ENCODE results near the gene KLHL40. TPM values are rescaled to one million over a fixed set of nuclear protein-coding genes. Genes with fewer than 3 reads are reported as not detected.
A peak's percentile ranks its signal among the peaks of the same experiment; 100 is the strongest.

The KLHL40 gene
- total RNA-seq, 1 donor from 2014 or later = not detected

DNA sequence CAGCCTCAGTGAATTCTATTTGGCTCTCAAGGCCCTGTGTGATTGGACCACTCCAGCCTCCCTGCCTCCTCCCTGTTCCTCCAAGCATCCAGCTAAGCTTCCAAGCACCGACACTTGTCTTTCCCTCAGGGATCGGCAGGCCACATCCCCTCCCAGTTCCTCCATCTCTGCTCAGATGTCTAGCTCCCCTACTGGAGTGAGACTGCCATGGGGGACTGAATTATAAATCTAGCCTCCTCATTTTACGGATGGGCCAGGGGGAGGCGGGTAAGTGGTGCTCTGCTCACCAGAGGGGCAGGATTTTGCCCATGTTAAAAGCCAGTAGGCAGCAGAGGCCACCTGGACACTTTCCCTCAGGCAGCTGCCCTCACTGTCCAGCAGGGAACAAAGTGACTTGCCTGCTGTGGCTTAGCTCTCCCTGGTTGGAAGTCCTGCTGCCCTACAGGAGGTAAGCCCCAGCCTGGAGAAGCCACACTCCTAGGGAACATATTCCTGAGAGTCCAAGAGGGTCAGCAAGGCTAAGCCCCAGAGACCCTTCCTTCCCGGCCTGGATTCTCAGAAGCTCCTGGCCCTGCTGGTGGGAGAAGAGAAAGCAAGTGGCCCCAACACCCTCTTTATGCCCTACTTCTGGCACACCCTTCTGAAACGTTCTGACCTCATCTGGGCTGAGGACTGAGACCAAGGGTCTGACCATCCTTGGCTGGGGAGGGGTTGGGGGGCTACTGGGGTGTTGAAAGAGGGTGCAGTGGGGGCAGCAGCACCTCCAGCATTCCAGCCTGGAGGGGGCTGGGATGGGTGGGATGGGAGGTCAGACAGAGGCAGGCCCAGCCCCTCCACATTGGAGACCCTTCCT is 26.4 kb downstream of the KLHL40 start:
- H2AFZ ChIP-seq (ENCODE audit: low read depth, low read length) = no peak overlapping the region
- H3K9me3 ChIP-seq (ENCODE audit: insufficient read depth, low read depth, low read length) = no peaks in the 10 kb centered on the region
- no peaks in the 10 kb centered on the region for H3K79me2 ChIP-seq (ENCODE audit: insufficient read depth, low read length)
- H3K4me1 ChIP-seq (ENCODE audit: insufficient read depth, low read length) = no peaks in the 10 kb centered on the region
- no peak for DNase-seq (ENCODE audit: low read depth)
- H3K4me3 Mint-ChIP-seq (ENCODE audit: unreplicated experiment) = no peak overlapping the region
- H3K4me2 ChIP-seq (ENCODE audit: low read length) = no peak overlapping the region
- no peaks in the 10 kb centered on the region for H3K36me3 ChIP-seq (ENCODE audit: insufficient read depth, low read length)
- peaks cover 3% of the 10 kb centered on the region for H3K27me3 ChIP-seq (ENCODE audit: insufficient read depth, low read length)
- no peak overlapping the region for H3K9ac ChIP-seq (ENCODE audit: low read length)
- TF ChIP-seq CTCF (IDR thresholded peaks at IDR 0.05; ENCODE audit: insufficient read depth, low read depth, low read length) (peak; percentile 5), EZH2 (IDR thresholded peaks at IDR 0.05; ENCODE audit: insufficient read depth, low read length) (no peak)
- H3K4me1 Mint-ChIP-seq (ENCODE audit: low read depth, unreplicated experiment) = no peaks in the 10 kb centered on the region
- peaks cover 28% of the 10 kb centered on the region for H3K27me3 Mint-ChIP-seq (ENCODE audit: low read depth, unreplicated experiment)
- no peaks in the 10 kb centered on the region for H3K36me3 Mint-ChIP-seq (ENCODE audit: low read depth, unreplicated experiment)
- no peaks in the 10 kb centered on the region for H3K9me3 Mint-ChIP-seq (ENCODE audit: unreplicated experiment)
- no peaks in the 10 kb centered on the region for H4K20me1 ChIP-seq (ENCODE audit: insufficient read depth, low read length)
- no peak overlapping the region for H3K27ac ChIP-seq (ENCODE audit: low read depth, low read length)
- no peak overlapping the region for H3K27ac Mint-ChIP-seq (ENCODE audit: unreplicated experiment)
- no peak for FAIRE-seq
- H3K4me3 ChIP-seq (ENCODE audit: insufficient read depth, low read depth, low read length) = no peak overlapping the region

DNA sequence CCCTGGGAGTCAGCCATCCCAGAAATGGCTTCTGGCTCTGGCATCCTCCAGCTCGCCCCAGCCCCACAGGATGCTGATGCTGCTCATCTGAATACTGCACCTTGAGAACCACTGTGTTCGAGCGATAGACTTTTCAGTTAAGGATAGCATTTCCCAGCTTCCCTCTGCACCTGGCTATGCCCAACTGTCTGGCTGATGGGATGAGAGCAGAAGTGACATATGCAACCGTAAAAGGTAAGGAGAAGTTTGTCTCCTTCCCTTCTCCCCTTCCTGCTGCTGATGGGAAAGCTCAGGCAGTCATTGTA is 27.0 kb downstream of the KLHL40 start:
- no peak overlapping the region for H3K4me3 Mint-ChIP-seq (ENCODE audit: unreplicated experiment)
- Histone ChIP-seq H3K79me2 (ENCODE audit: insufficient read depth, low read length) (no peaks in the 10 kb centered on the region), H2AFZ (ENCODE audit: low read depth, low read length) (no peak overlapping the region), H4K20me1 (ENCODE audit: insufficient read depth, low read length) (no peaks in the 10 kb centered on the region), H3K4me3 (ENCODE audit: insufficient read depth, low read depth, low read length) (no peak overlapping the region), H3K27ac (ENCODE audit: low read depth, low read length) (no peak overlapping the region), H3K4me2 (ENCODE audit: low read length) (no peak overlapping the region), H3K36me3 (ENCODE audit: insufficient read depth, low read length) (no peaks in the 10 kb centered on the region), H3K9ac (ENCODE audit: low read length) (no peak overlapping the region), H3K27me3 (ENCODE audit: insufficient read depth, low read length) (peaks cover 3% of the 10 kb centered on the region), H3K9me3 (ENCODE audit: insufficient read depth, low read depth, low read length) (no peaks in the 10 kb centered on the region), H3K4me1 (ENCODE audit: insufficient read depth, low read length) (no peaks in the 10 kb centered on the region)
- no peaks in the 10 kb centered on the region for H3K4me1 Mint-ChIP-seq (ENCODE audit: low read depth, unreplicated experiment)
- H3K36me3 Mint-ChIP-seq (ENCODE audit: low read depth, unreplicated experiment) = no peaks in the 10 kb centered on the region
- no peaks in the 10 kb centered on the region for H3K9me3 Mint-ChIP-seq (ENCODE audit: unreplicated experiment)
- peaks cover 24% of the 10 kb centered on the region for H3K27me3 Mint-ChIP-seq (ENCODE audit: low read depth, unreplicated experiment)
- FAIRE-seq (no peak), DNase-seq (ENCODE audit: low read depth) (no peak)
- TF ChIP-seq CTCF (IDR thresholded peaks at IDR 0.05; ENCODE audit: insufficient read depth, low read depth, low read length) (no peak), EZH2 (IDR thresholded peaks at IDR 0.05; ENCODE audit: insufficient read depth, low read length) (no peak)
- no peak overlapping the region for H3K27ac Mint-ChIP-seq (ENCODE audit: unreplicated experiment)

DNA sequence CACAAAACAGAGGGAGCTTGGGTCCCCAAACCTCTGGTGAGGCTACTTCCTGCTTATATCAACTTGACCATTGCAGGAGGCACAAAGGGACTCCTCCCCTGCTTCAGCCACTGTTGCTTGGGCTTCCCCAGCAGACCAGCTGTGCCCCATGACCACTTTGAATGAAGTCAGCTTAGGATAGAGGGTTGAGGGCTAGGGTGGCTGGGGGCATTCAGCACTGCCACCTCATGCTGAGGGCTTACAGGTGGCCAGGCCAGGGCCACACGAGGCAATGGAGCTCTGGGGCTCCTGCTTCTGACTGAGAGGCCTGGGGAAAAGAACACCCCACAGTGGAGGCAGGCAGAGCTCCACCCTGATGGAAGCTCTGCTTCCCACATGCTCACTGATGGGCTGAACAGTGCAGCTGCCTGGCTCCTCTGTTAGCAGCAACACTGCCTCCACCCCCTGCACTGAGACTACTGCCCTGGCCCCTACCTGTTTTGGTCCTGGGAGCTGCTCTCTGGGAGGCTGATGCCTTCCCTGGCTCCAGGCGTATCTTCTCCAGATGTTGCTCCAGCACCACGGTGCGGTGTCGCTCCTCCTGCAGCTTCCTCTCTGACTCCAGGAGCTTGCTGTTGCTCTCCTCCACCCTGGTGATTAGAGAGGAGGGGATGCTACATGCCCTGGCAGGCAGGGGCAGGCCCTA is 27.5 kb downstream of the KLHL40 start:
- peaks cover 2% of the 10 kb centered on the region for H3K27me3 ChIP-seq (ENCODE audit: insufficient read depth, low read length)
- no peak overlapping the region for H3K27ac ChIP-seq (ENCODE audit: low read depth, low read length)
- H4K20me1 ChIP-seq (ENCODE audit: insufficient read depth, low read length) = no peaks in the 10 kb centered on the region
- Mint-ChIP-seq H3K27ac (ENCODE audit: unreplicated experiment) (no peak overlapping the region), H3K36me3 (ENCODE audit: low read depth, unreplicated experiment) (no peaks in the 10 kb centered on the region), H3K4me3 (ENCODE audit: unreplicated experiment) (no peak overlapping the region), H3K27me3 (ENCODE audit: low read depth, unreplicated experiment) (peaks cover 24% of the 10 kb centered on the region), H3K9me3 (ENCODE audit: unreplicated experiment) (no peaks in the 10 kb centered on the region), H3K4me1 (ENCODE audit: low read depth, unreplicated experiment) (no peaks in the 10 kb centered on the region)
- H3K9ac ChIP-seq (ENCODE audit: low read length) = no peak overlapping the region
- FAIRE-seq (no peak), DNase-seq (ENCODE audit: low read depth) (no peak)
- H3K4me2 ChIP-seq (ENCODE audit: low read length) = no peak overlapping the region
- no peaks in the 10 kb centered on the region for H3K36me3 ChIP-seq (ENCODE audit: insufficient read depth, low read length)
- H3K4me1 ChIP-seq (ENCODE audit: insufficient read depth, low read length) = no peaks in the 10 kb centered on the region
- TF ChIP-seq CTCF (IDR thresholded peaks at IDR 0.05; ENCODE audit: insufficient read depth, low read depth, low read length) (no peak), EZH2 (IDR thresholded peaks at IDR 0.05; ENCODE audit: insufficient read depth, low read length) (no peak)
- no peak overlapping the region for H3K4me3 ChIP-seq (ENCODE audit: insufficient read depth, low read depth, low read length)
- no peaks in the 10 kb centered on the region for H3K9me3 ChIP-seq (ENCODE audit: insufficient read depth, low read depth, low read length)
- H3K79me2 ChIP-seq (ENCODE audit: insufficient read depth, low read length) = no peaks in the 10 kb centered on the region
- no peak overlapping the region for H2AFZ ChIP-seq (ENCODE audit: low read depth, low read length)
